Osteocyte (in vitro differentiated cells): ENCODE measurements around the gene SNX13. TPM values are rescaled to one million over a fixed set of nuclear protein-coding genes. Genes with fewer than 3 reads are reported as not detected.

Experiments used
- DNase-seq: peaks from one replicate; pipeline ENCODE4 v3.0.0; 2021; ENCODE audit warnings: mixed read lengths; ENCODE audit not compliant: unreplicated experiment; ENCODE audit errors: extremely low spot score
- H3K27ac Mint-ChIP-seq: one replicate; pipeline ENCODE4 v1.8.0; 2021; ENCODE audit warnings: mild to moderate bottlenecking, mixed read lengths; ENCODE audit not compliant: unreplicated experiment
- H3K27me3 Mint-ChIP-seq: one replicate; pipeline ENCODE4 v1.8.0; 2021; ENCODE audit warnings: mixed read lengths; ENCODE audit not compliant: unreplicated experiment
- H3K36me3 Mint-ChIP-seq: one replicate; pipeline ENCODE4 v1.8.0; 2021; ENCODE audit warnings: mixed read lengths; ENCODE audit not compliant: unreplicated experiment
- H3K4me1 Mint-ChIP-seq: one replicate; pipeline ENCODE4 v1.8.0; 2021; ENCODE audit warnings: mixed read lengths; ENCODE audit not compliant: unreplicated experiment
- H3K4me3 Mint-ChIP-seq: one replicate; pipeline ENCODE4 v1.8.0; 2021; ENCODE audit warnings: mild to moderate bottlenecking, moderate library complexity, mixed read lengths; ENCODE audit not compliant: unreplicated experiment
- H3K9me3 Mint-ChIP-seq: one replicate; pipeline ENCODE4 v1.8.0; 2021; ENCODE audit warnings: mixed read lengths; ENCODE audit not compliant: unreplicated experiment
- total RNA-seq: library from RNA; stranded (reverse); gene quantifications from 2 replicates; pipeline ENCODE4 v1.2.1, GENCODE V29; 2021
- TF ChIP-seq, protein P1 (sequence below): fragments of 200-600 bp; sonication (generic); IDR thresholded peaks from 2 replicates; pipeline ENCODE4 v1.5.0; 2021; ENCODE audit warnings: antibody characterized with exemption, mild to moderate bottlenecking, moderate library complexity

SNX13 gene
- total RNA-seq, 1 donor from 2014 or later: 49.5 TPM

GRCh38 chr7:17934612-17935240, 5.6 kb downstream of the SNX13 start:
- no peak overlapping the region for H3K4me3 Mint-ChIP-seq
- peaks cover 6% of the 10 kb centered on the region for H3K36me3 Mint-ChIP-seq
- TF ChIP-seq, protein P1, sequence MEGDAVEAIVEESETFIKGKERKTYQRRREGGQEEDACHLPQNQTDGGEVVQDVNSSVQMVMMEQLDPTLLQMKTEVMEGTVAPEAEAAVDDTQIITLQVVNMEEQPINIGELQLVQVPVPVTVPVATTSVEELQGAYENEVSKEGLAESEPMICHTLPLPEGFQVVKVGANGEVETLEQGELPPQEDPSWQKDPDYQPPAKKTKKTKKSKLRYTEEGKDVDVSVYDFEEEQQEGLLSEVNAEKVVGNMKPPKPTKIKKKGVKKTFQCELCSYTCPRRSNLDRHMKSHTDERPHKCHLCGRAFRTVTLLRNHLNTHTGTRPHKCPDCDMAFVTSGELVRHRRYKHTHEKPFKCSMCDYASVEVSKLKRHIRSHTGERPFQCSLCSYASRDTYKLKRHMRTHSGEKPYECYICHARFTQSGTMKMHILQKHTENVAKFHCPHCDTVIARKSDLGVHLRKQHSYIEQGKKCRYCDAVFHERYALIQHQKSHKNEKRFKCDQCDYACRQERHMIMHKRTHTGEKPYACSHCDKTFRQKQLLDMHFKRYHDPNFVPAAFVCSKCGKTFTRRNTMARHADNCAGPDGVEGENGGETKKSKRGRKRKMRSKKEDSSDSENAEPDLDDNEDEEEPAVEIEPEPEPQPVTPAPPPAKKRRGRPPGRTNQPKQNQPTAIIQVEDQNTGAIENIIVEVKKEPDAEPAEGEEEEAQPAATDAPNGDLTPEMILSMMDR: no peak
- no peaks in the 10 kb centered on the region for H3K9me3 Mint-ChIP-seq
- no peak for DNase-seq
- no peaks in the 10 kb centered on the region for H3K27me3 Mint-ChIP-seq
- peaks cover 30% of the 10 kb centered on the region for H3K4me1 Mint-ChIP-seq
- no peak overlapping the region for H3K27ac Mint-ChIP-seq

DNA sequence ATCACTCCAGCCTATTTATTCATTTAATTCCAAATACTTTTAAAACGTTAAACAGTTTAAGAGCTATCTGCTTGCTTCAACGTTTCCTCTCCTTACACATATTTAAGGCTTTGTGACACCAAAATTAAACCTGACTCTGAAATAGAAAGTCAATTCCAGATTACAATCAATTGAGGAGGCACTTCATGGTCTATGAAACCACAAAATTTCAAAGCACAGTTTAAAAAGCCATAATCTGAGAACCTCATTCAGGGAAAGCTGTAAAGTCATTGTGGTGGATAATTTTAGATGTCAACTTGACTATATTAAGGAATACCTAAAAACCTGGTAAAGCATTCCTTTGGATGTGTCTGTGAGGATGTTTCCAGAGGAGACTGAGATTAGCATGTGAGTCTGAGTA, 6.2 kb downstream of the SNX13 start:
- TF ChIP-seq, protein P1: no peak
- no peak for DNase-seq
- peaks cover 6% of the 10 kb centered on the region for H3K36me3 Mint-ChIP-seq
- H3K4me3 Mint-ChIP-seq: no peak overlapping the region
- no peak overlapping the region for H3K27ac Mint-ChIP-seq
- H3K9me3 Mint-ChIP-seq: no peaks in the 10 kb centered on the region
- H3K4me1 Mint-ChIP-seq: peaks cover 29% of the 10 kb centered on the region
- no peaks in the 10 kb centered on the region for H3K27me3 Mint-ChIP-seq

DNA sequence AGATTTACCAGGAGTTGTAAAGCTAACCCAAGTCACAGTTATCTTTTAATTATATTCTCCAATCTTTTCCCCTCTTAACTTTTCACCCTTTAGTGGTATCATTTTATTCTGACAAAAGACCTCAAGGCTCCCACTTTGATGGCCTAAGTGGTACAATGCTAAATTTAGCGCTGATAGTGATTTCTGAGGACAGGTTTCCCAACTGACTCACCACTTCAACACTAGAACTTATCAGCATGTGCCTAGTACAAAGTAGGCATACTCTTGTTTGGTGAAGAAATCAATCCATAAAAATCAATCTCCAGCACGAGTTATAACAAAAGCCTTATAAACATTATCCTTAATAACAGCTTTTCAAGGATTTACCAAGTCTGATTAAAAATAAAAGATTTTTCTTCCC, 7.5 kb downstream of the SNX13 start:
- no peak overlapping the region for H3K27ac Mint-ChIP-seq
- H3K4me1 Mint-ChIP-seq: peaks cover 16% of the 10 kb centered on the region
- peaks cover 5% of the 10 kb centered on the region for H3K36me3 Mint-ChIP-seq
- no peak for DNase-seq
- TF ChIP-seq, protein P1: no peak
- no peak overlapping the region for H3K4me3 Mint-ChIP-seq
- no peaks in the 10 kb centered on the region for H3K27me3 Mint-ChIP-seq
- no peaks in the 10 kb centered on the region for H3K9me3 Mint-ChIP-seq

DNA sequence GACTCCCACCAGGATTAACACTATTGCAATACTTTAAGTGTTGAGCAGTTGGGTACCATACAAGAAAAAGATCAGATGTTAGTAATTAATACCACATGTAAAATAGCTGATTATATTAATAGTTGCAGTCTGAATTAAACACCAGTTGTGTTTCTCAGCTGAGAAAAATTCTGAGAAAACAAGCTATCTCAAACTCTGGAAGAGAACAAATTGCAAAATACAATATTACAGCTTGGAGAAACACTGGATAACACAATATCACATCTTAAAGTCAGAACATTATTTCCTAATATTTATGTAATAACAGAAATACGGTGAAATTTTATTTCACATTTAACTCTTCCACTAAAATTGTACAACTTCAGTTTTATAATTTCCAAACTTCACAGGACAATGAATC, 9.2 kb downstream of the SNX13 start:
- peaks cover 2% of the 10 kb centered on the region for H3K36me3 Mint-ChIP-seq
- H3K27me3 Mint-ChIP-seq: no peaks in the 10 kb centered on the region
- H3K4me1 Mint-ChIP-seq: peaks cover 7% of the 10 kb centered on the region
- H3K9me3 Mint-ChIP-seq: no peaks in the 10 kb centered on the region
- TF ChIP-seq, protein P1: no peak
- no peak overlapping the region for H3K27ac Mint-ChIP-seq
- DNase-seq: no peak
- no peak overlapping the region for H3K4me3 Mint-ChIP-seq

- Mint-ChIP-seq H3K4me3 (no peak overlapping the region), H3K4me1 (peaks cover 7% of the 10 kb centered on the region), H3K9me3 (no peaks in the 10 kb centered on the region), H3K27me3 (no peaks in the 10 kb centered on the region), H3K36me3 (peaks cover 2% of the 10 kb centered on the region), H3K27ac (no peak overlapping the region)
- TF ChIP-seq, protein P1: no peak
- DNase-seq: no peak
These were observed 9.7 kb downstream of the SNX13 start for GRCh38 chr7:17930546-17930945.
